ENCODE results near the gene SHISA3. TPM values are rescaled to one million over a fixed set of nuclear protein-coding genes. Genes with fewer than 3 reads are reported as not detected.

Gene SHISA3
- polyA plus RNA-seq (2013, experiment 1 of 4): not detected
- polyA plus RNA-seq (2013, experiment 2 of 4): not detected
- 0.43 TPM for polyA plus RNA-seq (2013, experiment 3 of 4)
- 0.36 TPM for polyA plus RNA-seq (2013, experiment 4 of 4)

DNA sequence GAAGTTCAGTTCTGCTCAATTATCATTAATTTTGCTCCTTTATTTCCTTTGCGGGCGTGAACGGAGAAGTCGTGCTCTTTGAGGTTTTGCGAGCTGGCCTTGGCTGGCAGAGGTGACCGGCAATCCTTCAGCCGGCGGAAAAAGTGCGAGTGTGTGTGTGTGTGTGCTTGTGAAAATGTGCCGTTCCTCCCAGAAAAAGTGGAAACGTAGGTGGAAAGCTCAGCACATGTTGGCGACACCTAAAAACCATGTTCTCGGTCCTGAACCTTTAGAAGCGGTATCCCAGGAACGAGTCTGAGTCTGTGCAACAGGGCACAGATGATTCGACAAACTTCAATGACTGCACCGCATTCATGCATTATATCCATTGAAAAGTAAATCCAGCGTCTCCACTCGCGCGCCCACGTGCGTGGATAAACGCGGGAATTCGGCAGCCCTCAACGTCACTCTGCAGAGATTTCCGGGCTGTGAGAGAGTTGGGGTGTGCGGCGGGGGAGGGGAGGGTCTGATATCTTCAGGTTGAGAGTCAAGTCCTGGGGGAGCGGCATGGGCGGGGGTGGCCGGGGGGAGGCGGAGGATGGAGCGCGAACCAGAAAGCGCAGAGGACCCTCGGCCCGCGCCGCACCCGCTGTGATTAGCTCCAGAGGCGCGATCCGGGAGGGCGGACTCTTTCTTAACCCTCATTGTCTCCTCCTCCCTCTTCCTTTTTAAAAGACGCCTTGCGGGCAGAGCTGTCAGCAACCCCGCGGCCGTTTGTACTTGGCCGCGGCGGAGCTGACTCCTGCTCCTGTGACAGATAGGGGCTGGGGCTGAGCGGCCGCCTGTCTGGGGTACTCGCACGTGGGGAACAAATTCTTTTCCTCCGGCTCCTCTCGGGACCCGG is at the start of gene SHISA3:
Gene SHISA3 (plus strand): TSS at position 737 of the 883 bp plus-strand sequence. CDS start 569 bp downstream, outside the sequence.
- no peaks in the 10 kb centered on the region for H3K36me3 ChIP-seq (ENCODE audit: control insufficient read depth, insufficient read depth, low read length)
- H3K27me3 ChIP-seq (ENCODE audit: control insufficient read depth, insufficient read depth, low read length, poor library complexity, severe bottlenecking): peaks cover 75% of the 10 kb centered on the region
- H3K9me3 ChIP-seq (ENCODE audit: control insufficient read depth, low read length): no peaks in the 10 kb centered on the region
- peak within 1 kb of the TSS; percentile 43 for H3K4me3 ChIP-seq (ENCODE audit: insufficient read depth, low read depth, low read length)
- H3K4me1 ChIP-seq (ENCODE audit: control insufficient read depth, insufficient read depth, low read length): peaks cover 21% of the 10 kb centered on the region
- WGBS, 2 experiments: 1% methylated on average over 61 of the region's 61 CpGs
- no peak within 1 kb of the TSS for H3K27ac ChIP-seq (ENCODE audit: insufficient read depth, low read depth, low read length, poor library complexity, severe bottlenecking)

DNA sequence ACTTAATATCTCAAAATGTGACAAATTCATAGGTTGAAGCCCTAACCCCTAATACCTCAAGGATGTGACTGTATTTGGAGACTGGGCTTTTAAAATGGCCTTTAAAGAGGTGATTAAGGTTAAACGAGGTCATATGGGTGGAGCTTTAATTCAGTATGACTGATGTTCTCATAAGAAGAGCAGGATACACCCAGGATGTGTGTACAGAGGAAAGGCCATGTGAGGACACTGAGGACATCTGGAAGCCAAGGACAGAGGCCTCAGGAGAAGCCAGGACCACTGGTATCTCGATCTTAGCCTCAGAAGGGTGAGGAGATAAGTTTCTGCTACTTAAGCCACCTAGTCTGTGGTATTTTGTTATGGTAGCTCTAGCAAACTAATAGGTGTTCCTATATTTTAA is 49.0 kb upstream of the SHISA3 start:
- H3K4me3 ChIP-seq (ENCODE audit: insufficient read depth, low read depth, low read length): no peak overlapping the region
- 91% methylated on average over 2 of the region's 2 CpGs for WGBS, 2 experiments
- H3K27ac ChIP-seq (ENCODE audit: insufficient read depth, low read depth, low read length, poor library complexity, severe bottlenecking): no peak overlapping the region
- H3K36me3 ChIP-seq (ENCODE audit: control insufficient read depth, insufficient read depth, low read length): no peaks in the 10 kb centered on the region
- no peaks in the 10 kb centered on the region for H3K27me3 ChIP-seq (ENCODE audit: control insufficient read depth, insufficient read depth, low read length, poor library complexity, severe bottlenecking)
- H3K4me1 ChIP-seq (ENCODE audit: control insufficient read depth, insufficient read depth, low read length): no peaks in the 10 kb centered on the region
- no peaks in the 10 kb centered on the region for H3K9me3 ChIP-seq (ENCODE audit: control insufficient read depth, low read length)

DNA sequence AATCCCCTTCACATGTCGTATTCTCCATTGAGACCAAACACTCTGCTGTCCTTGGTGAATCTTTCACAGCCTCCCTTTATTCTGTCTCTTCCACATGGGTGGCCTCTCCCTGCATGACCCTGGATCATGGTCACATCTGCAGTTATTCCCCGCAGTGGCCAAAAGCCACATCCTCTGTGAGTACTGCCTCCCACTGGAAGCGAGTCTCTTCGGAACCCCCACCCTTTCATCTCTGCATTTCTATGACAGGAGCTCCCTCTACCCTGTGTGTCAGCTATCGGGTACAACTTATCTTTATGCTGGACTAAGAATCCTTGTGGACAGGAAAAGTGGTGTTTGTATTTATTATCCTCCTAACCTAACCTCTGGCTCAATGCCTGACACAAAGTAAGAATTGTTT is 48.6 kb upstream of the SHISA3 start:
- Histone ChIP-seq H3K27me3 (ENCODE audit: control insufficient read depth, insufficient read depth, low read length, poor library complexity, severe bottlenecking) (no peaks in the 10 kb centered on the region), H3K9me3 (ENCODE audit: control insufficient read depth, low read length) (no peaks in the 10 kb centered on the region), H3K4me3 (ENCODE audit: insufficient read depth, low read depth, low read length) (no peak overlapping the region), H3K36me3 (ENCODE audit: control insufficient read depth, insufficient read depth, low read length) (no peaks in the 10 kb centered on the region), H3K4me1 (ENCODE audit: control insufficient read depth, insufficient read depth, low read length) (no peaks in the 10 kb centered on the region), H3K27ac (ENCODE audit: insufficient read depth, low read depth, low read length, poor library complexity, severe bottlenecking) (no peak overlapping the region)
- 88 to 92% methylated on average over 4 of the region's 5 CpGs for WGBS, 2 experiments

DNA sequence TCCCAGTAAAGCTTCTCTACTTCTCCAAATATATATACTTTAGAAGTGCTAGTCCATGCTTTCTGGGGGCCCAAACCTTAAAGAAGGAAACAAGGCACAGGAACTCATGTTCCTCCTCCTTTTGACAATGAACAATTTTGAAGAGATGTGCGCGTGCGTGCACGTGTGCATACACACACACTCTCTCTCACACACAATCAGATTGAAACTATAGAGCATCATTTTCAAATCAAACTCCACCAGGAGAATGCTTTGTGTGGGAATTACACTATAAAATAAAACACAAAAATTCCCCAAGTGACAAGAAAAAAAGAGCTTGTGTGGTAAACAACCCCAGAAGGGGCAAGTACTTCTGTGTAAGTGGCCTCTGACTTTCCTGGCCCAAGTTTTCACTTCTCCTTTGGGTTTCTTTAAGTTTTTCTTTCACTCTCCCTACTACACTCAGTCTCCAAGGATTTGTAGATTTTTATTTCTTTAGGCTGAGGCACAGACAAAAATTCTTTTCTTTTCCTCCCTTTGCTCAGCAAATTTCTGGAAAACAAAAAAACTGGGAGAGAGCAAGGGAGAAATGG is 46.6 kb upstream of the SHISA3 start:
- Histone ChIP-seq H3K36me3 (ENCODE audit: control insufficient read depth, insufficient read depth, low read length) (no peaks in the 10 kb centered on the region), H3K27ac (ENCODE audit: insufficient read depth, low read depth, low read length, poor library complexity, severe bottlenecking) (no peak overlapping the region), H3K27me3 (ENCODE audit: control insufficient read depth, insufficient read depth, low read length, poor library complexity, severe bottlenecking) (no peaks in the 10 kb centered on the region), H3K4me3 (ENCODE audit: insufficient read depth, low read depth, low read length) (no peak overlapping the region), H3K9me3 (ENCODE audit: control insufficient read depth, low read length) (no peaks in the 10 kb centered on the region), H3K4me1 (ENCODE audit: control insufficient read depth, insufficient read depth, low read length) (no peaks in the 10 kb centered on the region)
- 75 to 99% methylated on average over 4 of the region's 4 CpGs for WGBS, 2 experiments

DNA sequence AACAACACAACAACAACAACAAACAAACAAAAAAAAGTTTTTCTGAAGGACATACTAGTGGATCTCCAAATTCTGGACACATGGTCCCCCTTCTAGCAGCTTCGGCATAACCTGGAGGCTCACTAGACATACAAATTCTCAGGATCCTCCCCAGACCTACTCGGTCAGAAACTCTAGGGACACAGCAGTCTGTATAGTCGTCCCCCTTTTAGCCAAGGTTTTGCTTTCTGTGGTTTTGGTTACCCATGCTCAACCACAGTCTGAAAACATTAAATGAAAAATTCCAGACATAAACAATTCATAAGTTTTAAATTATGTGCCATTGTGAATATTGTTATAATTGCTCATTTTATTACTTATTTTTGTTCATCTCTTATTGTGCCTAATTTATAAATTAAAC is 45.2 kb upstream of the SHISA3 start:
- no peak overlapping the region for H3K27ac ChIP-seq (ENCODE audit: insufficient read depth, low read depth, low read length, poor library complexity, severe bottlenecking)
- no peak overlapping the region for H3K4me3 ChIP-seq (ENCODE audit: insufficient read depth, low read depth, low read length)
- H3K4me1 ChIP-seq (ENCODE audit: control insufficient read depth, insufficient read depth, low read length): no peaks in the 10 kb centered on the region
- no peaks in the 10 kb centered on the region for H3K36me3 ChIP-seq (ENCODE audit: control insufficient read depth, insufficient read depth, low read length)
- H3K9me3 ChIP-seq (ENCODE audit: control insufficient read depth, low read length): no peaks in the 10 kb centered on the region
- no peaks in the 10 kb centered on the region for H3K27me3 ChIP-seq (ENCODE audit: control insufficient read depth, insufficient read depth, low read length, poor library complexity, severe bottlenecking)
- 93 to 98% methylated on average over 3 of the region's 3 CpGs for WGBS, 2 experiments

DNA sequence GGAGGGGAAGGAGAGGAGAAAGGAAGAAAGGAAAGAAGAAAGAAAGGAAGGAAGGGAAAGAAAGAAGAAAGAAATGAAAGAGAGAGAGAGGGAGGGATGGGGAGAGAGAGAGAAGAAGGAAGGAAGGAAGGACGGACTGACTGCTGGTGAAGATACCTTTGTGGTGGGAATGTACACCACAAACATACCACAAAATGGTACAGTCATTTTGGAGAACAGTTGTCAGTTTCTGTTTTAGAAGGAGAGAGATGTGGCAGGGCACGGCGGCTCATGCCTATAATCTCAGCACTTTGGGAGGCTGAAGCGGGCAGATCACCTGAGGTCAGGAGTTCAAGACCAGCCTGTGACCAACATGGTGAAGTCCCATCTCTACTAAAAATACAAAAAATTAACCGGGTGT is 40.0 kb upstream of the SHISA3 start:
- 90 to 91% methylated on average over 4 to 5 of the region's 5 CpGs for WGBS, 2 experiments
- no peaks in the 10 kb centered on the region for H3K27me3 ChIP-seq (ENCODE audit: control insufficient read depth, insufficient read depth, low read length, poor library complexity, severe bottlenecking)
- H3K9me3 ChIP-seq (ENCODE audit: control insufficient read depth, low read length): no peaks in the 10 kb centered on the region
- no peaks in the 10 kb centered on the region for H3K36me3 ChIP-seq (ENCODE audit: control insufficient read depth, insufficient read depth, low read length)
- no peaks in the 10 kb centered on the region for H3K4me1 ChIP-seq (ENCODE audit: control insufficient read depth, insufficient read depth, low read length)
- H3K4me3 ChIP-seq (ENCODE audit: insufficient read depth, low read depth, low read length): no peak overlapping the region
- no peak overlapping the region for H3K27ac ChIP-seq (ENCODE audit: insufficient read depth, low read depth, low read length, poor library complexity, severe bottlenecking)

DNA sequence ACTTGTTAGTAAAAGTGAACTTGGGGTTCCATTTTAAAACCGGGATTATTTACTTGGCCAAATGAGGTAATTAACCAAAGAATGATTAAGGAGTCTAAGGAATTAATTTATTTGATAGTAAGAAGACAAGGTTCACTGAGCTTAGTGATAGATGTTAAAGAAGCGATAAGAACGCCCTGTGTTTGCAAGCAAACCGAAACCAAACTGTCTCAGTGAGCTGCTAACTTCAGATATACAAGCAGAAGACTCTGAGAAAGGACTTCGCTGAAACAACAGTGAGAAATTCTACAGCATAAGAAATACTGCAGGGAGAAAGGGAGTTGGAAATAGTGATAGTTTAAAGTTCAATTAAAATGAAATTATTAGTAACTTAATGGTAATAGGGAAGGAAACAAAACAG is 37.6 kb upstream of the SHISA3 start:
- H3K36me3 ChIP-seq (ENCODE audit: control insufficient read depth, insufficient read depth, low read length): no peaks in the 10 kb centered on the region
- no peaks in the 10 kb centered on the region for H3K4me1 ChIP-seq (ENCODE audit: control insufficient read depth, insufficient read depth, low read length)
- no peaks in the 10 kb centered on the region for H3K9me3 ChIP-seq (ENCODE audit: control insufficient read depth, low read length)
- H3K27ac ChIP-seq (ENCODE audit: insufficient read depth, low read depth, low read length, poor library complexity, severe bottlenecking): no peak overlapping the region
- WGBS, 2 experiments: 93% methylated on average over 5 of the region's 5 CpGs
- H3K27me3 ChIP-seq (ENCODE audit: control insufficient read depth, insufficient read depth, low read length, poor library complexity, severe bottlenecking): no peaks in the 10 kb centered on the region
- no peak overlapping the region for H3K4me3 ChIP-seq (ENCODE audit: insufficient read depth, low read depth, low read length)

DNA sequence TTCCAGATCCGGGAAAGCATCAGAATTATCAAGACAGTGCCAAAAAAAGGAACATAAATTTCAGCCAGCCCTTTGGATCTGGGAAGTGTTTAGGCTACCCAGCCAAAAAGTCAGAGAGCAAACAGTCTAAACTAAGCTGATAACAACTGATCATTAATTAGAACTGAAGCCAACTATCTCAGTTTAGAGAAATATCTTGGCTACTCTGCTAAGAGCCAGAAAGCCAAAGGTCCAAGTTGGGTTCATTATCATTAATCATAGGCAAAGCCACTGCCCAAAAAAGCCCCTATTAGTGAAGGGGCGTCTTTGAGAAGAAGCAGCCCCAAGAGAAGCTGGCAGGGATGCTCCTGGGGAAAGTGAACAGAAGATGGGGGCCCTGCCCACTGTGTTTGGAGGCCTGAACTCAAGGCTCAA is 37.0 kb upstream of the SHISA3 start:
- no peak overlapping the region for H3K4me3 ChIP-seq (ENCODE audit: insufficient read depth, low read depth, low read length)
- no peaks in the 10 kb centered on the region for H3K36me3 ChIP-seq (ENCODE audit: control insufficient read depth, insufficient read depth, low read length)
- H3K27me3 ChIP-seq (ENCODE audit: control insufficient read depth, insufficient read depth, low read length, poor library complexity, severe bottlenecking): no peaks in the 10 kb centered on the region
- 84 to 88% methylated on average over 2 of the region's 2 CpGs for WGBS, 2 experiments
- H3K9me3 ChIP-seq (ENCODE audit: control insufficient read depth, low read length): no peaks in the 10 kb centered on the region
- H3K4me1 ChIP-seq (ENCODE audit: control insufficient read depth, insufficient read depth, low read length): no peaks in the 10 kb centered on the region
- no peak overlapping the region for H3K27ac ChIP-seq (ENCODE audit: insufficient read depth, low read depth, low read length, poor library complexity, severe bottlenecking)

DNA sequence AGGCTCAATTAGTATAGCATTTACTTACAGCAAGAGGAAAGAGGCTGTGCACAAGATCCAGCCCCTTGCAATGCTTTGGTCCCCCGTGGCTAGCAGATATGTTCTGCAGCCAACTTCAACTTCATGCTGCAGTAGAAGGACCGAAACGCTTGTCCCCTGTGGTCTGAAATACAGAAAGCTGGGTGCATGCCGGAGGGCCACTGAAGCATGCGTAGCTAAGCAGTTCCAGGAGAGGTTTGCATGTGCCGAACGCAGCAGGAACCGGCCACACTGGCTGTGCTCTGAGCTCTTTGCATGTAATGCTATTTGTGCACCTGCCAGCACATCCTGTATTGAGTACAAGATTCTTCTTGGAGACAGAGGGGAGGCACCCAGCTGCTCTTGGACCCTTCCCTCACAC is 35.8 kb upstream of the SHISA3 start:
- H3K4me3 ChIP-seq (ENCODE audit: insufficient read depth, low read depth, low read length): no peak overlapping the region
- no peak overlapping the region for H3K27ac ChIP-seq (ENCODE audit: insufficient read depth, low read depth, low read length, poor library complexity, severe bottlenecking)
- no peaks in the 10 kb centered on the region for H3K36me3 ChIP-seq (ENCODE audit: control insufficient read depth, insufficient read depth, low read length)
- no peaks in the 10 kb centered on the region for H3K4me1 ChIP-seq (ENCODE audit: control insufficient read depth, insufficient read depth, low read length)
- no peaks in the 10 kb centered on the region for H3K9me3 ChIP-seq (ENCODE audit: control insufficient read depth, low read length)
- no peaks in the 10 kb centered on the region for H3K27me3 ChIP-seq (ENCODE audit: control insufficient read depth, insufficient read depth, low read length, poor library complexity, severe bottlenecking)
- 92 to 93% methylated on average over 8 of the region's 8 CpGs for WGBS, 2 experiments

DNA sequence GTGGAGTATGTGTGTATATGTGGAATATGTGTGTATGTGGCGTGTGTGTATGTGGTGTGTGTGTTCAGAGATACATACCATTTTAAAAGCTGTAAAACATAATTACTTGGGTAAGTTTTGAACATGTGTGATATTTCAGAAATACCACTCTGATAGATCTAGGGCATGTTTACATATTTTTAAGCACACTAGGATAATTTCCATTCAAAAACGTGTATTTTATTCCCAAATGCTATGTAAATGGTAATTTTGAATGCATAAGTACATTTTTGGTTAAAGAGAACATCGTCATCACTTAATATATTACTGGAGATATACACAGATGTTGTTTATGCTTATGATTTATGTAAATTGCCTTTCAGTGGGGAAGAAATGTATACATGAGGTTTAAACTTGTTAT is 34.7 kb upstream of the SHISA3 start:
- Histone ChIP-seq H3K4me1 (ENCODE audit: control insufficient read depth, insufficient read depth, low read length) (no peaks in the 10 kb centered on the region), H3K4me3 (ENCODE audit: insufficient read depth, low read depth, low read length) (no peak overlapping the region), H3K27me3 (ENCODE audit: control insufficient read depth, insufficient read depth, low read length, poor library complexity, severe bottlenecking) (no peaks in the 10 kb centered on the region), H3K9me3 (ENCODE audit: control insufficient read depth, low read length) (no peaks in the 10 kb centered on the region), H3K27ac (ENCODE audit: insufficient read depth, low read depth, low read length, poor library complexity, severe bottlenecking) (no peak overlapping the region), H3K36me3 (ENCODE audit: control insufficient read depth, insufficient read depth, low read length) (no peaks in the 10 kb centered on the region)
- 60 to 86% methylated on average over 1 to 2 of the region's 3 CpGs for WGBS, 2 experiments
